Upper lobe of left lung (tissue), 6 donors: ENCODE data around the gene VAMP2. TPM values are rescaled to one million over a fixed set of nuclear protein-coding genes. Genes with fewer than 3 reads are reported as not detected.
"Not testable (repeated sequence)": the region's sequence is repeated elsewhere in the genome, so short reads cannot be mapped to it uniquely, and the experiment has no call there.

ENCODE experiments used
- ATAC-seq, 2 donors: fragments of 200-7000 bp; cut with Tn5 transposase; one replicate each; pipeline ENCODE4 v1.9.1; 2022; ENCODE audit warnings: mild to moderate bottlenecking in 2 of 2, moderate library complexity in 2 of 2; ENCODE audit not compliant: low FRiP score in 2 of 2
- DNase-seq, 2 donors: peaks; one replicate each; pipeline ENCODE4 v3.0.0-alpha.2; 2019 to 2020
- H3K27ac ChIP-seq, 4 donors: fragments of 200-600 bp; sonication (generic); one replicate each; pipeline ENCODE4 v1.5.1; 2016 to 2019
- H3K27me3 ChIP-seq, 4 donors: fragments of 200-600 bp; sonication (generic); one replicate each; pipeline ENCODE4 v1.5.1; 2017 to 2019
- H3K36me3 ChIP-seq, 4 donors: fragments of 200-600 bp; sonication (generic); one replicate each; pipeline ENCODE4 v1.5.1; 2016 to 2019
- H3K4me1 ChIP-seq, 4 donors: fragments of 200-600 bp; sonication (generic); one replicate each; pipeline ENCODE4 v1.5.1; 2018 to 2019
- H3K4me3 ChIP-seq, 4 donors: fragments of 200-600 bp; sonication (generic); one replicate each; pipeline ENCODE4 v1.5.1; 2017 to 2019; ENCODE audit warnings: mild to moderate bottlenecking in 2 of 4, moderate library complexity in 1 of 4
- H3K9me3 ChIP-seq, 4 donors: fragments of 200-600 bp; sonication (generic); one replicate each; pipeline ENCODE4 v1.5.1; 2018 to 2019
- EP300 ChIP-seq, 4 donors: sonication (generic); formaldehyde crosslinking; IDR thresholded peaks; one replicate each; pipeline ENCODE4 v1.5.1; 2017; ENCODE audit warnings: antibody characterized with exemption in 4 of 4, control low read depth in 2 of 4
- POLR2A ChIP-seq, 4 donors: fragments of 450-650 bp; IDR thresholded peaks; one replicate each; pipeline ENCODE4 v1.5.1; 2016 to 2017; ENCODE audit warnings: antibody characterized with exemption in 4 of 4, mild to moderate bottlenecking in 2 of 4
- POLR2AphosphoS5 ChIP-seq, 2 donors: sonication (generic); formaldehyde crosslinking; IDR thresholded peaks; one replicate each; pipeline ENCODE4 v1.5.1; 2017; ENCODE audit warnings: antibody characterized with exemption in 2 of 2
- WGBS, 2 donors: methylation state at CpG; one replicate each; pipeline ENCODE4 v1.1.5; 2017 to 2018; 5-methylcytosine and 5-hydroxymethylcytosine counted together
- total RNA-seq, 6 donors: library from RNA; depleted of rRNA in 4 of 6; stranded (reverse); fragments of >200 nt in 4 of 6; gene quantifications; one replicate each; pipeline versions ENCODE4 v1.1.0 to v1.2.1, GENCODE V29; 2016 to 2021
- TF ChIP-seq, protein P1 (sequence below), 6 experiments: fragments of 450-650 bp in 4 of 6; fragments of 200-600 bp in 2 of 6; sonication (generic) in 2 of 6; IDR thresholded peaks; one replicate each; pipeline ENCODE4 v1.5.1; 2016 to 2019; ENCODE audit warnings: antibody characterized with exemption in 6 of 6
- donor health status: DM: no; HTN: no; CAD: no; lungs with moderate emphysema.
- donor health status: DM: no; HTN: yes; CAD: no; lungs with severe emphysema.

VAMP2 gene
- total RNA-seq, 6 donors from 2014 or later = 27.2 to 75.8 (median 49.8) TPM

DNA sequence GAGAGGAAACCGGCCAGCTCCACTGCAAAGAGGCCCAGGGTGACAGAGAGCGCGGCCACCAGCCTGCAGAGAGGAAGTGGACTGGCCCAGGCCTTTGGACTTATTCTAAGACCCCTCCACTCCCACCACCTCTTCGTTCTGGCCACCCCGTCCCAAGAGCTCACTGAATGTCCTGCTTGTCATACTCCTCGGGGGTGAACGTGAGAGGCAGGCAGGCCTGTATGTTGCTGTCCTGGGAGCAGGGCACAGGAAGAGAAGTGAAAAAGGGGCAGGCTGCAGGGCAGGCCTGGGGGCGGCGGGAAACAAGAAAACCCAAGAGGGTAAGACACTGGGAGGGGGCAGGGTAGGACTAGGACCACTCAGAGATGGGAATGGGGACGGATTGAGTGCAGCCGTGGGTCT, 13.0 kb upstream of the VAMP2 start:
- Histone ChIP-seq H3K27me3 (no peaks in the 10 kb centered on the region), H3K36me3 (no peaks in the 10 kb centered on the region), H3K27ac (peak overlapping the region; percentile 75 to 92 (median 86)), H3K9me3 (no peaks in the 10 kb centered on the region), H3K4me1 (peaks cover 25 to 44% (median 29%) of the 10 kb centered on the region in 4 donors), H3K4me3 (peak overlapping the region; percentile 56 to 74 (median 66))
- TF ChIP-seq, protein P1, sequence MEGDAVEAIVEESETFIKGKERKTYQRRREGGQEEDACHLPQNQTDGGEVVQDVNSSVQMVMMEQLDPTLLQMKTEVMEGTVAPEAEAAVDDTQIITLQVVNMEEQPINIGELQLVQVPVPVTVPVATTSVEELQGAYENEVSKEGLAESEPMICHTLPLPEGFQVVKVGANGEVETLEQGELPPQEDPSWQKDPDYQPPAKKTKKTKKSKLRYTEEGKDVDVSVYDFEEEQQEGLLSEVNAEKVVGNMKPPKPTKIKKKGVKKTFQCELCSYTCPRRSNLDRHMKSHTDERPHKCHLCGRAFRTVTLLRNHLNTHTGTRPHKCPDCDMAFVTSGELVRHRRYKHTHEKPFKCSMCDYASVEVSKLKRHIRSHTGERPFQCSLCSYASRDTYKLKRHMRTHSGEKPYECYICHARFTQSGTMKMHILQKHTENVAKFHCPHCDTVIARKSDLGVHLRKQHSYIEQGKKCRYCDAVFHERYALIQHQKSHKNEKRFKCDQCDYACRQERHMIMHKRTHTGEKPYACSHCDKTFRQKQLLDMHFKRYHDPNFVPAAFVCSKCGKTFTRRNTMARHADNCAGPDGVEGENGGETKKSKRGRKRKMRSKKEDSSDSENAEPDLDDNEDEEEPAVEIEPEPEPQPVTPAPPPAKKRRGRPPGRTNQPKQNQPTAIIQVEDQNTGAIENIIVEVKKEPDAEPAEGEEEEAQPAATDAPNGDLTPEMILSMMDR (IDR thresholded peaks at IDR 0.05) = no peak
- TF ChIP-seq POLR2AphosphoS5 (IDR thresholded peaks at IDR 0.05) = no peak
- no peak for TF ChIP-seq POLR2A (IDR thresholded peaks at IDR 0.05)
- no peak for TF ChIP-seq EP300 (IDR thresholded peaks at IDR 0.05)
- DNase-seq = peak; percentile 48 to 59
- 14 to 15% methylated on average over 11 of the region's 11 CpGs for WGBS, 2 donors
- ATAC-seq = peak; percentile 4 to 16

DNA sequence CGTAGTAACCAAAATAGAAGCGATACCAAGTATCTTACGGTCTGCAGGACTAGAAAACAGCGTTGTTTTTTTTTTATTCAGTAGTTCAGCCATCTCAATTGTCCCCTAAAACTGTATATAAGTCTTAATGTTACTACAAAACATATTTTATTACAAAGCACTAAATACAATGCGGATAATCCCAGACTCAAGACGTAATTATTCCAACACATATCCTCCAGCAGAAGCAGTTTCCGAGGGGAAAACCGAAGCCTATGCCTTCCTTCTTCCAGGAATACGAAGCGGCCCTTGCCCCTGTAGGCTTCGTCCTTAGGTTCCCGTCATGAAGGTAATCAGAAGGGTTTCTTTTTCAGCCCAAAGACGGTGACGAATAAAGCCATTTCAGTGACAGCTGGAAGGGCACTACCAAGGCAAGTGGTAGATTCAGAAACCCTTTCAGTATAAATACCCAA, 11.1 kb upstream of the VAMP2 start:
- Histone ChIP-seq H3K4me3 (peak overlapping the region in 3 of 4 donors; percentile 26 to 48 (median 39)), H3K36me3 (no peaks in the 10 kb centered on the region), H3K27ac (peak overlapping the region; percentile 88 to 92 (median 92)), H3K9me3 (no peaks in the 10 kb centered on the region), H3K4me1 (peaks cover 25 to 44% (median 29%) of the 10 kb centered on the region in 4 donors), H3K27me3 (no peaks in the 10 kb centered on the region)
- ATAC-seq = no peak
- DNase-seq = no peak
- TF ChIP-seq, protein P1 (IDR thresholded peaks at IDR 0.05) = no peak
- TF ChIP-seq EP300 (IDR thresholded peaks at IDR 0.05) (no peak), POLR2AphosphoS5 (IDR thresholded peaks at IDR 0.05) (no peak), POLR2A (IDR thresholded peaks at IDR 0.05) (no peak)
- 13 to 14% methylated on average over 14 of the region's 14 CpGs for whole genome bisulfite sequencing, 2 donors

DNA sequence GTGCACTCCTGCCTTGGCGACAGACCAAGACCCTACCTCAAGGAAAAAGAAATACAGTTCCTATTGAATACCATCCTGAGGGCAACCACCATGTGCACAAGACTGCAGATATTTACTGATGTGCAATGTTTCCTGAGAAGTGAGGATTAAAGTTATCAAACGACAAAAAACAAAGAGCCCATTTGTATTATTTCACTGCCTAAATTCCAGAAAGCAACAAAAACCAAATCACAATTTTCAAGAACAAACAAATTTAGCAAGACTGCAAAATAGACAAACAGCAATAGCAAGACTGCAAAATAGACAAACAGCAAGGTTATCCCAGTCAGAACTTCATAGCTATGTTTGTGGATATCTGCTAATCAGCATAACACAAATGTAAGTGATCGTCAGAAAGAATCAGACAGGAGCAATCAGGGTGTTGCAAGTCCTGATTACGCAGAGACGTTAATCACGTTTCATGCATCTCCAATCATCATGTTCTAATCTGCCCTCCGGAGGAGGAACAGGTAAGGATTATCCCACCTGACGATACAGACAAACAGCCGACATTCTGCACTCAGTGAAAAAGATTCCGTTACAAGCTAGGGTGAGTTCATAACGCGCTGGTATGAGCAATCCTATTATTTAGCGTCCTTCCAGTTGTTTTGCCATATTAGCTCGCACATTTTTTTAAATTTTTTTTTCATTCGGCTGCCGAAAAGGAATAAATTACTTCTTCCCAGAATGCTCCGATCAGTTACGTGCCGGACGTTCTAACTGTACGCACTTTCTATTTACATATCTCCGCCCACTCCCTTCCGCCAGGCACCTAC, 10.5 kb upstream of the VAMP2 start:
- ATAC-seq = peak; percentile 92 to 93
- DNase-seq = peak in 1 of 2 donors; percentile 87
- Histone ChIP-seq H3K4me3 (peak overlapping the region in 3 of 4 donors; percentile 26 to 48 (median 39)), H3K36me3 (no peaks in the 10 kb centered on the region), H3K27me3 (no peaks in the 10 kb centered on the region), H3K4me1 (peaks cover 25 to 44% (median 29%) of the 10 kb centered on the region in 4 donors), H3K27ac (peak overlapping the region; percentile 88 to 92 (median 92)), H3K9me3 (no peaks in the 10 kb centered on the region)
- 0 to 1% methylated on average over 23 of the region's 23 CpGs for WGBS, 2 donors
- peak; percentile 98 to 100 (median 99) for TF ChIP-seq POLR2A (IDR thresholded peaks at IDR 0.05)
- TF ChIP-seq POLR2AphosphoS5 (IDR thresholded peaks at IDR 0.05) = peak; percentile 99 to 100
- TF ChIP-seq EP300 (IDR thresholded peaks at IDR 0.05) = peak in 1 of 4 donors; percentile 94
- TF ChIP-seq, protein P1 (IDR thresholded peaks at IDR 0.05) = peak in 3 of 6 experiments; percentile 9 to 19 (median 19)

DNA sequence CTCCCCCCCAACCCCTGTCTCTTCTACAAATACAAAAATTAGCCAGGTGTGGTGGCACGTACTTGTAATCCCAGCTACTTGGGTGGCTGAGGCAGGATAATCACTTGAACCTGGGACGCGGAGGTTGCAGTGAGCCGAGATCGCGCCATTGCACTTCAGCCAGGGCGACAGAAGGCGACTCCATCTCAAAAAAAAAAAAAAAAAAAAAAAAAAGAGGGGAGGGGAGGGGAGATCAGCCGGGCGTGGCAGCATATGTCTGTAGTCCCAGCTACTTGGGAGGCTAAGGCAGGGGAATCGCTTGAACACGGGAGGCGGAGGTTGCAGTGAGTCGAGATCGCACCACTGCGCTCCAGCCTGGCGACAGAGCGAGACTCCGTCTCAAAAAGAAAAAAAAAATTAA, 7.4 kb upstream of the VAMP2 start:
- ATAC-seq, H3K4me3 ChIP-seq, H3K27me3 ChIP-seq, H3K36me3 ChIP-seq, H3K9me3 ChIP-seq, H3K27ac ChIP-seq: not testable (repeated sequence)
- WGBS, 2 donors = 90 to 95% methylated on average over 19 of the region's 19 CpGs
- H3K4me1 ChIP-seq = peaks cover 10 to 24% (median 15%) of the 10 kb centered on the region in 4 donors
- DNase-seq = peak in 1 of 2 donors; percentile 25

DNA sequence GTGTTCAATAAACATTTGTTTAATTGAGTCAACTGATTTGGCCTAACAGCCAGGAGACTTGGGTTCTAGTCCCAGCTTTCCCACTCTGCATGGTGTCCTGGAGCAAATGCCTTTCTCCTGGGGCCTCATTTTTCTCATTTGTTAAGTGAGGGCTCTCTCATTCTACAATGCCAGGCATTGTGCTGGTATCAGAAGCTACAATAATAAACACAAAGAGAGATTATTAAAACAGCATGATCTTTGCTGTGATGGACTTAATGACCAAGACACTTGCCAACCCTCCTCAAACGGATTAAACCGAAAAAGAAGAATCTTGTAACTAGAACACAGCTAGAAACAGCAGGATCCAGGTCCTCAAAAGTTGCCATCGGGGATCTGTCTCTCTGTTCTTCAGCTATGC, 4.8 kb upstream of the VAMP2 start:
- Histone ChIP-seq H3K36me3 (no peaks in the 10 kb centered on the region), H3K4me1 (peaks cover 19 to 23% (median 21%) of the 10 kb centered on the region in 4 donors), H3K9me3 (no peaks in the 10 kb centered on the region), H3K27me3 (no peaks in the 10 kb centered on the region), H3K4me3 (no peak overlapping the region), H3K27ac (no peak overlapping the region)
- 76 to 92% methylated on average over 3 of the region's 3 CpGs for WGBS, 2 donors
- ATAC-seq (no peak), DNase-seq (no peak)
- TF ChIP-seq POLR2A (IDR thresholded peaks at IDR 0.05) (no peak), EP300 (IDR thresholded peaks at IDR 0.05) (no peak), POLR2AphosphoS5 (IDR thresholded peaks at IDR 0.05) (no peak)
- TF ChIP-seq, protein P1 (IDR thresholded peaks at IDR 0.05) = no peak
